Neural progenitor cell (in vitro differentiated cells): ENCODE measurements around the gene OTX1.

ENCODE experiments used
- EZH2phosphoT487 ChIP-seq: fragments of 200-600 bp; sonication (generic); IDR thresholded peaks from 2 replicates; pipeline ENCODE4 v1.6.1; 2017; ENCODE audit warnings: antibody characterized with exemption
- TF ChIP-seq, protein P1 (sequence below): fragments of 200-600 bp; sonication (generic); IDR thresholded peaks from 2 replicates; pipeline ENCODE4 v1.5.1; 2017; ENCODE audit warnings: antibody characterized with exemption, mild to moderate bottlenecking

DNA sequence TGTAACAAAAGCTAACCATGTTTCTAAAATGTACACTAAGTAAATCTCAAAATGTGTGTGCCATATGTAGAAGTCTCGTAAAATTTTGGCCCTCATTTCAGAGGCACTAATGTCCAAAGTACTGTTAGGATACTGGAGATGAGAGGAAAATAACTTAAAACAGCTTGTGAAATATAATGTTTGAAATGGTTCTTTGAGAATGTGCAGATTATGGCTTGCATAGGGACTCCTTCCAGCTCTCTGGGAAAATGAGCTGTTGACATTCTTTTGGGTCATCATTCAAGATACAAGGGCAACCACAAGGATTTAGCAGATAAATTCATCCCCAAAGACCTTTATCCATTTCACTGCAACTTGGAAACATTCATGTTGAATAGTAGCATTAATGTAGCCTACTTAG, 38.1 kb upstream of the OTX1 start:
- TF ChIP-seq, protein P1, sequence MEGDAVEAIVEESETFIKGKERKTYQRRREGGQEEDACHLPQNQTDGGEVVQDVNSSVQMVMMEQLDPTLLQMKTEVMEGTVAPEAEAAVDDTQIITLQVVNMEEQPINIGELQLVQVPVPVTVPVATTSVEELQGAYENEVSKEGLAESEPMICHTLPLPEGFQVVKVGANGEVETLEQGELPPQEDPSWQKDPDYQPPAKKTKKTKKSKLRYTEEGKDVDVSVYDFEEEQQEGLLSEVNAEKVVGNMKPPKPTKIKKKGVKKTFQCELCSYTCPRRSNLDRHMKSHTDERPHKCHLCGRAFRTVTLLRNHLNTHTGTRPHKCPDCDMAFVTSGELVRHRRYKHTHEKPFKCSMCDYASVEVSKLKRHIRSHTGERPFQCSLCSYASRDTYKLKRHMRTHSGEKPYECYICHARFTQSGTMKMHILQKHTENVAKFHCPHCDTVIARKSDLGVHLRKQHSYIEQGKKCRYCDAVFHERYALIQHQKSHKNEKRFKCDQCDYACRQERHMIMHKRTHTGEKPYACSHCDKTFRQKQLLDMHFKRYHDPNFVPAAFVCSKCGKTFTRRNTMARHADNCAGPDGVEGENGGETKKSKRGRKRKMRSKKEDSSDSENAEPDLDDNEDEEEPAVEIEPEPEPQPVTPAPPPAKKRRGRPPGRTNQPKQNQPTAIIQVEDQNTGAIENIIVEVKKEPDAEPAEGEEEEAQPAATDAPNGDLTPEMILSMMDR: no peak
- no peak for TF ChIP-seq EZH2phosphoT487
